DMS53 treated with DMSO at 0.1 percent for 48 hours (cell line): ENCODE data around the gene ERBIN.

Experiments
- DNase-seq: peaks from one replicate; lab custom pipeline; 2025; ENCODE audit not compliant: unreplicated experiment; lab: John Stamatoyannopoulos, UW

ERBIN gene

DNA sequence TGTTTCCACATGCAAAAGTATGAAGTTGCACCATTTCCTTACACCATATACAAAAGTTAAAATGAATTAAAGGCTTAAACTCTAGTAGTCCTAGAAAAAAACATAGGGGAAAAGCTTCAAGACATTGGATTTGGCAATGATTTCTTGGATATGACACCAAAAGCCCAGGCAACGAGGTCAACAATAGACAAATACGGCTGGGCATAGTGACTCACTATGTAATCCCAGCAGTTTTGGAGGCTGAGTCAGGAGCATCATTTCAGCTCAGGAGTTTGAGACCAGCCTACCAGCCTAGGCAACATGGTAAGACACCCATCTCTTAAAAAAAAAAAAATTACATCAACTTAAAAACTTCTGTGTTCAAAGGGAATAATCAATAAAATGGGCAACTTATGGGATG lies 186.8 kb downstream of the ERBIN start:
- DNase-seq: no peak

DNA sequence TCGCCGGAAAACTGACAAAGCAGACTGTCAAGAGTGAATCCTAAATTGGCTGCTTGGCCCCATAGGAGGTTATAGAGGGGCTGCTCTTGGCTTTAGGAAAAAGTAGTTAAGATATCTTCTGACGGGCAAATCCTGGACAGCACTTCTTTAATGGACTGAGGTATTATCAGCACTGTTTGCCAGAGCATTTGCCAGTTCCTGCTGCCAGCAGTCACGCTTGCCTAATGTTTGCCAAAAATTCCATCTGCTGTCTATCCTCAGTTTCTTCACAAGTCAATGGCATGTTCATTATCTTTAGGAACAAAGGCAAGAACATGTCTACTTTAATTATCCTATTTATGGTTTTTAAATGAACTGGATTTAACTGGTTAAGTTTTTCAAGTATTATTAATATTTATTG lies 191.9 kb downstream of the ERBIN start:
- DNase-seq: no peak

DNA sequence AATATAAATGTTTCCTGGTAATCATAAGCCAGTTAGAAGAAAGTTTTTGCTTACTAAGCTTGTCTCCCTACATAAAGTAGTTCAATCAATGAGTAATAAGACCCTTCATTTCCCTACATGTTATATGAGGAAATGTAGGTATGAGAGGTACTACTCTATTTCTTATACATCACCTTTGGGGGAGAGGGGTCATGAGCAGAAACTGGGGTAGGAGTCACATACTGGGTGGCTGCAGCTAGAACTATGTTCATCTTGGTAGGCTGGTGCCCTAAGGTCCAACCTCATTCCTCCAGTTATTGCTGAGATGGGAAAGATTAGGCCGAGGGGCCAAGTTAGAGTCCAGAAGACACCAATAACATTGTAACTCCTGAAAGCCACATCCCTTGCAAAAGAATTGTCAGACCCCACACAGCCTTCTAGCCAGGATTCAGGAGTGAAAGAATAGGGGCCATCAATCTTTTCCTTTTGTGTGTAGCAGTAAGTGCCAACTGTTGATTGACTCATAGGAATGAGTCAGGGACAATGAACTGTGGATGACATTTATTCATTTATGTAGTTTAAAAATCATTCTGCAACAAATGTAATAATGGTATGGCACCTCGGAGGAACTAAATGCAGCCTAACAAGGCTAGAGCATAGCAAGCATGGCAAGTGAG lies 196.1 kb downstream of the ERBIN start:
- DNase-seq: no peak

- no peak for DNase-seq
Measured at GRCh38 chr5:66129144-66129543, 202.8 kb downstream of the ERBIN start.

GRCh38 chr5:66130493-66130892 lies 204.1 kb downstream of the ERBIN start:
- DNase-seq: no peak
